SH-SY5Y (cell line): ENCODE measurements around the gene OR2L8.

Experiments
- GATA2 ChIP-seq: IDR thresholded peaks from 2 replicates; pipeline ENCODE4 v1.6.1; 2011; ENCODE audit warnings: mild to moderate bottlenecking, low read depth, low read length
- GATA3 ChIP-seq: IDR thresholded peaks from 2 replicates; pipeline ENCODE4 v1.6.1; 2011; ENCODE audit warnings: low read depth, mild to moderate bottlenecking, low read length, moderate library complexity

DNA sequence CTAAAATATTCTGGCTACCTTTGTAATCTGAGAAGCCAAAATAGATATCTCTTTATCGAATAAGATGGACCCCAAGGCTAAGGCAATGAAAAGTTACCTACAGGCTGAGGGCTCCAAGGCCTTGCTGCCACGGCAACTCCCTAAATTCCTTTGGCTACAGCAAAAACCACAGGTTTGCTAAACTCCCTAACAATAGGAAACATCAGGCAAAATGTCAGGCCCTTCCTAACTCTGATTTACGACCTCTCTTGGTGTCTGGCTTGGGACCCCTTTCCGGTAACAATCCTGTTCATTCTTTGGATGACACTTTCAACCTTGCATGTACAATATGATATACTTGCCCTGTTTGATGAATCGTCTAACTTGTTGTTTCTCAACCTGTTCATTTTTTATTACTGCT, 39.9 kb upstream of the OR2L8 start:
- TF ChIP-seq GATA2 (no peak), GATA3 (no peak)
